Rectal smooth muscle tissue (tissue), 1 donor: ENCODE results near the gene ACAP1.

Experiments
- H3K27ac ChIP-seq: one replicate; pipeline ENCODE4 v1.7.0; 2013; ENCODE audit warnings: low read depth, low read length, inconsistent platforms
- H3K27me3 ChIP-seq: one replicate; pipeline ENCODE4 v1.7.0; 2013; ENCODE audit warnings: low read length; ENCODE audit not compliant: control insufficient read depth, insufficient read depth
- H3K36me3 ChIP-seq: one replicate; pipeline ENCODE4 v1.7.0; 2013; ENCODE audit warnings: low read length; ENCODE audit not compliant: control insufficient read depth, insufficient read depth
- H3K4me1 ChIP-seq: one replicate; pipeline ENCODE4 v1.7.0; 2013; ENCODE audit warnings: low read length; ENCODE audit not compliant: control insufficient read depth, insufficient read depth
- H3K4me3 ChIP-seq: one replicate; pipeline ENCODE4 v1.7.0; 2013; ENCODE audit warnings: low read length
- H3K9ac ChIP-seq: one replicate; pipeline ENCODE4 v1.7.0; 2013; ENCODE audit warnings: low read length

ACAP1 gene

DNA sequence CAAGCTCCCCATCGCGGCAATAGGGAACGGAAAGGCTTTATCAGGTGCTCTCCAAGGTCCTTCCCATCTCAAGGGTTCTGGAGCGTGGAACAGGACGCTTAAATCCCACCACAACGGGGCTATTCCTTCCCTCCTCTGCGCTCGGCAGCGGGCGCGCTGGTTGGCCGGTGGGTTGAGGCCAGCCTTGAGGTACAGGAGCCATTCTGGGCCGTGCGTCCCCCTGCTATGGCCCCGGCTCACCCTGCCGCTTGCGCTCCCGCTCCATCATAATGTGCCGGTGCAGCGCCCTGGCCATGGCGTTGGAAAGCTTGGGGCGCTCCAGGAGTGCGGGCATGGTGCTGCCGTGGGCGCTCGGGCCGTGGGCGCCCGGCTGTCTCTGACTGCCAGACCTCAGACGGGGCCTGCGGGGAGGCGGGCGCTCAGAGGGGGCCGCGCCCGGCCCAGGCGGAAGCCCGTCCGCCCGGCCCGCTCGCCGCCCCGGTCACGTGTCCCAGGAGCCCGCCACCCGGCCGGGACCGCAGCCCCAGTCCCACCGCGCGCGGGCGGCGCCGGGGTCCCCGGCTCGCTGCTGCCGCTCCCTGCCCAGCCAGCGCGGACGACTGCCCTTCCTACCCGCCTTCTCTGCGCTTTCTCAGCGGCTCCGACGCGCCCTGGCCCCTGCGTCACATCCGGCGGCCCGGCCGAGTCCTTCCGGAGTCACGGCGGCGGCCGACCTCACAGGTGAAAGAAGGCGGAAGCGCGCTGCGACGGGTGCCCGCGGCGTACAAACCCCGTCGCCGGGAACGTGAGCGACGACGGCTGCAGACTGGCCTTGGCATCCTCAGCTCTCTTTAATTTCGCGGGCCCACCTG is 21.4 kb upstream of the ACAP1 start, which contains the start of gene GPS2:
GPS2 (minus strand) TSS at position 642 of the 851 bp plus-strand sequence; CDS start at position 334, 308 bp downstream.
- H3K27ac ChIP-seq: peak within 1 kb of the TSS; percentile 92
- H3K27me3 ChIP-seq: no peaks in the 10 kb centered on the region
- H3K36me3 ChIP-seq: peaks cover 42% of the 10 kb centered on the region
- H3K4me1 ChIP-seq: peaks cover 13% of the 10 kb centered on the region
- peak within 1 kb of the TSS; percentile 92 for H3K9ac ChIP-seq
- peak within 1 kb of the TSS; percentile 92 for H3K4me3 ChIP-seq

DNA sequence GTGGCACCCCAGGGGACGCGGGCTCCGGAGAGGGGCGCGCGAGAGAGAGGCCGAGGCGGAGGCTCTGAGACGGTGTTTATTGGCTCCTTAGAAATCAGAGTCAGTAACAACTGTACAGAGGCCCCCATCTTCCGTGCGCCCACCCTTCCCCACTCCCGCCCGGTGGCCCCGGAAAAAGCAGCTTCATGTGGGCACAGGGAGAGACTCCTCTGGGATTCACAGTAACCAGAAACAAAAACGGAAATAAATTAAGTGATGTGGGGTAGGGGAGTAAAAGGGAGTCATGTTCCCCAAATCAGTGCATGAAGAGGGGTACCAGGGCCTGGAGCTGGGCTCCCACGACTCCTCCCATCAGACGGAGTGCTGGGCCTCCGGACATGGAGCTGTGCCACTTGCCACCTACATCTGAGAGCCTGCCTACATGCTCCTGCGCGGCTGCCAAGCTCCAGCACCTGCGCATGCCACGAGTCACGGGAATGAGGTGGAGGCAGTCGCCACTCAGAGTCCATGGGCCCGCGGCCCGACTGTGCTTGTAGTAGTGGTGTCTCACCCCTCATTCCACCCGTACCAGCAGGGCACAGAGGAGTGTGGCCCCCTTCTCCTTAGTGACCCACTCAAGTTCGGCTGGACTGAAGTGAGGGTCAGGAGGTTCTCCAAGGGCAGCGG is 20.6 kb upstream of the ACAP1 start:
- Histone ChIP-seq H3K27ac (peak overlapping the region; percentile 92), H3K36me3 (peaks cover 34% of the 10 kb centered on the region), H3K4me1 (peaks cover 13% of the 10 kb centered on the region), H3K27me3 (no peaks in the 10 kb centered on the region), H3K9ac (peak overlapping the region; percentile 8), H3K4me3 (peak overlapping the region; percentile 92)

DNA sequence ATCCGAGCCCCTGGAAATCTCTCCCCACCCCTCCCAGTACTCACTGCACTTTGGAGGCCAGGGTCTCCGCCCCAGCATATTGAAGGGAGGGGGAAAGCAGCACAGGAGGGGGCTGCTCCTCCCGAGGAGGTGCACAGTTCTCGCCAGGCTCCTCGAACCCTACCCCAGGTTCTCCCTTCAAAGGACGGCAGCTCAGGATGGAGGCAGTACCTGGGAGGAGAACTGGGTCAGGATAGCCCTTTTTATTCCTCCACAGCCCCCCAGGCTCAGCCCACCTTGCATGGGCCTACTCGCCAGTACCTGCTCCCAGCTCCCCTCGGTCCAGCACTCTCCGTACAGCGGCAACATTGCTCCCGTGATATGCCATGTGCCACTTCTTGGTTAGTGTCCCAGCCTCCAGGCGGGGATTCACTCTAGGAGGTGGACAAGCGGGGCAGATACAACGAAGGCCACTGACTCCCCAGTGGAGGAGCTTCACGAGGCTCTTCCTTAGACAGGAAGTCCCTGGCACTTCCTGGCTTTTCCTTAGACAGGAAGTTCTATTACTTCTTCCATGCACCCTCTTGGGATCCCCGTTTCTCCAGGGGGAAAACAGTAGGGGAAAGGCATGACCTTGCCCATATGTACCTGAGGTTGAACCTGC is 19.0 kb upstream of the ACAP1 start:
- Histone ChIP-seq H3K27me3 (no peaks in the 10 kb centered on the region), H3K4me3 (no peak overlapping the region), H3K36me3 (peaks cover 40% of the 10 kb centered on the region), H3K27ac (no peak overlapping the region), H3K9ac (no peak overlapping the region), H3K4me1 (peaks cover 13% of the 10 kb centered on the region)

DNA sequence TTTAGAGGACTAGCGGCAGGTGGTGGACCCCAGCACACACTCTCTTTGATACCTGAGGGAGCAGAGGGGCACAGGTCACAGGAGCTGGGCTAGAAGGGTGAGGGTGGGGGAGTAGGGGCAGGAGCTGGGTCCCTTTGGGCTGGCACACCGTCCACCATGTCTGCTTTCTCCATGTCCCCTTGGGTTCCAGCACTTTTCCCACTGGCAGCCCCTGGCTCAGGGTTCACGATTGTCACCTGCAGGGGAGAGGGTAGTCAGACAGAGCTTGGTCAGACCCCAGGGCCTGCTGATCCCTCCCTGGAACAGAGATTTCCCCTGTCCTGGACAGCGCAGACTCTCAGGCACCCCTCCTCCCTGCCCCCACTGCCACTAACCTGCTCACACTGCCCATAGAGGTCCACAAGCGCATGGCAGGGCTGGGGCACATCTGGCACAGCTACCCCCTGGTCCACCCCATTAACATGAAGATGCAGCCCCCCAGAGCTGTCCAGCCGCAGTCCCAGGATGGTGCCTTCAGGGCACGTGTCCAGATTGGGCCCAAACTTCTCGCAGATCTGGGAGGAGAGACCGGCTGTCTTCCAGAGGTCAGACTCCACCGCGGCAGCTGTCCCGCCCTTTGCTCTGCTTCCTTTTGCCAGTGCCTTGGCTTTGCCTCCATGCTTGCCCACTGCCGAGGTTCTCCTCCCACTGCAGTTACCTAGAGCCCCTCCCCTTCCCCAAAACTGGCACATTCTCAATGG is 18.0 kb upstream of the ACAP1 start:
- peaks cover 13% of the 10 kb centered on the region for H3K4me1 ChIP-seq
- H3K9ac ChIP-seq: no peak overlapping the region
- no peak overlapping the region for H3K27ac ChIP-seq
- peaks cover 40% of the 10 kb centered on the region for H3K36me3 ChIP-seq
- no peaks in the 10 kb centered on the region for H3K27me3 ChIP-seq
- no peak overlapping the region for H3K4me3 ChIP-seq

DNA sequence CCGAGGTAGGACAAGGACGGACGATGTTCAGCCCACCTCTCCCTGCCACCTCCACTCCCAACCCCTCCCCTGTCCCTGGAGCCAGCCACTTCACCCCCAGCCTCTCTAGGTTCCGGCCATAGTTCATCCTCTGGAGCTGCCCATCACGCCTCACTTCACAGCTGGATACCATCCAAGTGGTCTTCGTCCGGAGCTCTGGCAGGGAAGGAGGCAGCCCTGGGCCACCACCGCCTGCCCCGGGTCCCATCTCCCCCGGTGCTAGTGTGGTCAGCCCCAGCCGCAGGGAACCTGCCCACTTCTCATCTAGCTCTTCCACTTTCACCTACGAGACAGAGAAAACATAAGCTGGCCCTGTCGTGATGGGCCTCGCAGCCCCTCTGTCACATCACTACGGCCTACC is 14.9 kb upstream of the ACAP1 start:
- Histone ChIP-seq H3K9ac (no peak overlapping the region), H3K36me3 (peaks cover 51% of the 10 kb centered on the region), H3K27ac (no peak overlapping the region), H3K4me1 (no peaks in the 10 kb centered on the region), H3K4me3 (no peak overlapping the region), H3K27me3 (no peaks in the 10 kb centered on the region)

DNA sequence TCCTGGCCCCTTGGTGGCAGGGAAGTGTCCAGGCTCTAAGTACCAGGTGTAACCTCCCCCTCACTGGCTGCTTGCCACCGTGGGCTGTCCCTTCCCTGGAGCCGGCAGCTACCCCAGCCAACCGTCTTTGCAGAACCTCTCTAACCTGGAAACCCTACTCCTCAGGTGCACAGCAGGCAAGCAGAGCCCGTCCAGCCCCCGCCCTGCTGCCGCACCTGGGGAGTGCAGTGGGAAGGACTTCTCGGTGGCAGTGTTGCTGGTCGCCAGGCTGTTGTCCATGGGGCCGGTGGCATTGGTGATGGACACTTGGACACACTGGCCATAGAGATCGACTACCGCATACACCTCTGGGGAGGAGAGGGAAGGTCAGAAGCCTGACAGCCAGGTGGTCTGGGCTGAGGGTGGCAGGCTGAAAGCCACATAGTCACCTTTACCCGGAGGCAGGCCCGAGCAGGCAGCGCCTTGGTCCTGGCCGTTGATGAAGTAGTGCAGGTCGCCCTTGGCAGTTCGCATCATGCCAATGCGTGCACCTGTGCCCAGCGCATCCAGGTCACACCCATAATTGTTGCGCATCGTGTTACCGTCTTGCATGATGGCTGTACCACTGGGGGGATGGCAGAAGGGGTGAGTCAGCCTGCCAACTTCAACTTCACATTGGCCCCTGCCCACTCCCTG is 13.7 kb upstream of the ACAP1 start:
- Histone ChIP-seq H3K36me3 (peaks cover 46% of the 10 kb centered on the region), H3K4me1 (no peaks in the 10 kb centered on the region), H3K27ac (no peak overlapping the region), H3K9ac (no peak overlapping the region), H3K4me3 (no peak overlapping the region), H3K27me3 (no peaks in the 10 kb centered on the region)

DNA sequence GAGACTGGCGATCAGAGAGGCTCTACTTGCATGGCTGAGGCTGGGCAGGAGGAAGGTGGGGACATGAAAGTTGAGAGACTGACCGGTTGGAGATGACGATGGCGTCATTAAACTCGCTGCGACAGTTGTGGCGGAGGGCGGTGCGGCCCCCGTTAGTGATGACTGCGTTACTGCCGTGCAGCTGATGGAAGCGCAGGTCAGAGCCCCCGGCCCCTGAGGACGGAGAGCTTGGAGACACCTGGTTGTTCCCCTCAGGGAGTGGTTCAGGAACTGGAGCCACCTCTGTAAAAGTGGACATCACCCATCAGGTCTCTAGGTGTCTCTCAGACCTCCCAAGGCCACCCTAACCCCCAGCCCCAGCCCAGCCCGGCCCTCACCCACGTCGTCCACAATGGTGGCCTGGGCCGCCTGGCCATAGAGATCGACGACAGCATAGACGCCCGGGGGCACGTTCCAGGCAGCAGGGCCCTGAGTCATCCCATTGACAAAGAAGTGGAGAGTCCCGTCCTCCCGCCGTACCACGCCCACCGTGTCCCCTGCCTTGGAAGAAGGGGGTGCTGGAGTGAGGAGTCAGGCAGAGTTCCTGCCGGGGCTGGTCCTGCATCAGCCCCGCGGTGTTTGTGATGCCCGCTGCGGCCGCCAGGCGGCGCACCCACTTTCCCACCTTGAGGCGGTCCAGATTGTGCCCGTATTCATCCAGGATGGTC is 12.4 kb upstream of the ACAP1 start:
- H3K27ac ChIP-seq: no peak overlapping the region
- no peak overlapping the region for H3K4me3 ChIP-seq
- peaks cover 4% of the 10 kb centered on the region for H3K4me1 ChIP-seq
- peaks cover 42% of the 10 kb centered on the region for H3K36me3 ChIP-seq
- H3K27me3 ChIP-seq: no peaks in the 10 kb centered on the region
- no peak overlapping the region for H3K9ac ChIP-seq

DNA sequence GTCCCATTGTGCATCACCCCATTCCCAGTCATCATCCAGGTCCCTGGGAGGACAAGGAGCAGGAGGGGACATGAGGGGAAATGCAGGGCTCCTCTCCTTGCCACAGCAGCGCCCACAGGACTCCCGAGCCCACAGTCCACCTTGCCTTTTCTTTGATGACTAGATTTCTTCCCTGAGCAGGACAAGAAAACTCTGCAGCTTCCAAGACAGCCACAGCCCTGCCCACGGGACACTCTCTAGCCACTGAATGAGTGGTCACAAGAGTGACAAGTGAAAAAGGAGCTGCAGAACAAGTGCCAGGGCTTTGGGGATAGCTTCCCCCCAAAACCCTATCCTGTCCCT is 11.9 kb upstream of the ACAP1 start:
- Histone ChIP-seq H3K4me3 (no peak overlapping the region), H3K36me3 (peaks cover 40% of the 10 kb centered on the region), H3K27ac (no peak overlapping the region), H3K9ac (no peak overlapping the region), H3K27me3 (no peaks in the 10 kb centered on the region), H3K4me1 (peaks cover 4% of the 10 kb centered on the region)

DNA sequence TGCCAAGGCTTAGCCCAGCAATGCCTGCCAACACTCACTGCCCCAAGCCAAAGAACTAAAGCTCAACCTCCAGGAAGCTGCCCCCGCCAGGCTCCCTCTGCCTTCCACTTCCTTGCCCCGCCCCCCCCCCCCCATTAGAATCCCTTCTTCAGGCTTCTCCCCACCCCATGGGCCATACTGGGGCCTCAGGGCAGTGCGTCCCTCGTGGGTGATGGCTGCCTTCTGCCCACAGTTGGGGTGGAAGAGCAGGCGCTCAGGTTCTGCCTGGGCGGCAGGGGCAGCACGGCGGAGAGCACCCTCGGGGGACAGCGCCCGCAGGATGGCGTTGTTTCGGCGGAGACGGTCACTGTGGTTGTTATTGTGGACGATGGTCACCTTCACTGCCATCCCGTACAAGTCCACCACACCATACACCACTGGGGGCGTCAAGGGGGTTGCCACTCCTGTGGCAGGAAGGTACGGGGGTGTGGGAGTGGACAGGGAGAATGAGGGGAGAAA is 11.2 kb upstream of the ACAP1 start:
- H3K27me3 ChIP-seq: no peaks in the 10 kb centered on the region
- no peak overlapping the region for H3K4me3 ChIP-seq
- H3K27ac ChIP-seq: no peak overlapping the region
- H3K36me3 ChIP-seq: peaks cover 40% of the 10 kb centered on the region
- H3K4me1 ChIP-seq: peaks cover 4% of the 10 kb centered on the region
- no peak overlapping the region for H3K9ac ChIP-seq

DNA sequence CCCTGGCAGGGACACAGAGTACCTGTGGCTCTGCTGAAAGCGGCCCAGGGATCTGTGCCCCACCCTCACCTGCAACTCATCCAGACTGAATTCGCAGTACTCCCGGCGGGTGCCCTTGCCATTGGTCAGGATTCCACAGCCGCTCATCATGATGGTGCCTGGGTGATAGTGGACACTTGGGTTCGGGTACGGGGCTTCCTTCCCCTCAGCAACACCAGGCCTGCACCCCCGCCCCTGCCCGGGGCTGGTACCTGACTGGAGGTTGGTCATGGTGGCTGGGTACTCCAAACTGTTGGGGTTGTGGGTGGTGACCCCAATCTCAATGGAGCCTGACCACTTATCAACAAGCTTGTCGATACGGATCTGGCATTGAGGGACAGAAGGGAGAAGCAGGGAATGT is 10.1 kb upstream of the ACAP1 start:
- H3K9ac ChIP-seq: no peak overlapping the region
- peaks cover 4% of the 10 kb centered on the region for H3K4me1 ChIP-seq
- no peaks in the 10 kb centered on the region for H3K27me3 ChIP-seq
- H3K4me3 ChIP-seq: no peak overlapping the region
- H3K27ac ChIP-seq: no peak overlapping the region
- peaks cover 36% of the 10 kb centered on the region for H3K36me3 ChIP-seq

DNA sequence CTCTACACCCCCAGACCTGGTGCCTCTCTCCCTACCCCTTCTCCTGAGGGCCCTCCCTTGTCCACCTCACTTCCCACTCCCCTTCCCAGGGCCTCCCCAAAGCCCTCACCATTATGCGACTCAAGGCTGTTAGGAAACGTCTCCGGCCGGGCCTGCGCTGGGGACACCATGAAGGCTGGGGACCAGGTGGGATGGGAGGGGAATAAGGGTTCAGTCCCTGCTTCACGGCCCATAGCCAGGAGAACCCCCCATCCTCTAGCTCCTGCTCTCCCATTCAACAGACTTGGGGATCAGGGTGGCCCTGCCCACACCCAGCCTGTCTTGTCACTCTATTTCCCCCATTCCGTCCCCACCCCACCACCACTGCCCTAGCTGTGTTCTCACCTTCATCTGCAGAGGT is 9.3 kb upstream of the ACAP1 start:
- H3K27ac ChIP-seq: no peak overlapping the region
- no peak overlapping the region for H3K4me3 ChIP-seq
- H3K27me3 ChIP-seq: no peaks in the 10 kb centered on the region
- peaks cover 4% of the 10 kb centered on the region for H3K4me1 ChIP-seq
- H3K9ac ChIP-seq: no peak overlapping the region
- H3K36me3 ChIP-seq: peaks cover 27% of the 10 kb centered on the region
